Measurements from ENCODE around the gene CUEDC1.

GRCh38 chr17:57866319-57866718 lies 88.9 kb downstream of the CUEDC1 start:
- TF ChIP-seq EZH2phosphoT487 (IDR thresholded peaks at IDR 0.05; ENCODE audit: insufficient read depth, low read depth) (no peak), EZH2 (IDR thresholded peaks at IDR 0.05; ENCODE audit: insufficient read depth, poor library complexity, severe bottlenecking) (no peak)
